ENCODE results near the gene MTF1. TPM values are rescaled to one million over a fixed set of nuclear protein-coding genes. Genes with fewer than 3 reads are reported as not detected.

MTF1 gene
- total RNA-seq, 1 experiment from 2014 or later, result 21.2 TPM

DNA sequence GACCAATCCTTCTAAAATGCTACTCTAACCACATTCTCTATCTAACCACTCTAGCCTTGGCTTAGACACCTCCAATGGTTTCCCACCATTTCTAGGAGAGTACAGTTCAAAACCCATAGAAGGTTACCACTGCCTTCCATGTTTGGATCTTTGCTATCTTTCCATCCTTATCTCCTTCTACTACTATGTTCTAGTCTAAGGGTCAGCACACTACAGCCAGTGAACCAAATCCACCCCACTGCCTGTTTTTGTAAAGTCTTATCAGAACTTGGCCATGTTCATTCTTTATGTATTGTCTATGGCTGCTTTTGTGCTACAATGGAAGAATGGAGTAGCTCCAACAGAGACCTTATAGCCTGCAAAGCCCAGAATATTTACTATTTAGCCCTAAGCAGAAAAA, 6.2 kb downstream of the MTF1 start:
- no TSS peak for BruUV-seq (replicated peaks)
- ChIA-PET RAD21 (ENCODE audit: low non-redundant PET in 1 of 2, low total read pairs in 2 of 2, uncharacterized antibody in 2 of 2, unreplicated experiment in 2 of 2) (no interaction called here), CTCF (no interaction called here), POLR2A (no interaction called here)
- no peak overlapping the region for H3K9ac ChIP-seq (ENCODE audit: low read length)
- no peak for TF ChIP-seq ZFX (IDR thresholded peaks at IDR 0.05)
- TF ChIP-seq POLR2A (IDR thresholded peaks at IDR 0.05; ENCODE audit: borderline replicate concordance, extremely low read depth, insufficient read depth, insufficient read length), result no peak
- TF ChIP-seq SRF (IDR thresholded peaks at IDR 0.05; ENCODE audit: low read depth), result no peak
- TF ChIP-seq RAD21 (IDR thresholded peaks at IDR 0.05; ENCODE audit: low read depth), result no peak
- TF ChIP-seq MAX (IDR thresholded peaks at IDR 0.05), result no peak
- no peak for TF ChIP-seq EZH2 (IDR thresholded peaks at IDR 0.05)
- no peak for TF ChIP-seq ZBTB33 (IDR thresholded peaks at IDR 0.05; ENCODE audit: extremely low read depth, insufficient replicate concordance, low read length)
- TF ChIP-seq, protein P1, sequence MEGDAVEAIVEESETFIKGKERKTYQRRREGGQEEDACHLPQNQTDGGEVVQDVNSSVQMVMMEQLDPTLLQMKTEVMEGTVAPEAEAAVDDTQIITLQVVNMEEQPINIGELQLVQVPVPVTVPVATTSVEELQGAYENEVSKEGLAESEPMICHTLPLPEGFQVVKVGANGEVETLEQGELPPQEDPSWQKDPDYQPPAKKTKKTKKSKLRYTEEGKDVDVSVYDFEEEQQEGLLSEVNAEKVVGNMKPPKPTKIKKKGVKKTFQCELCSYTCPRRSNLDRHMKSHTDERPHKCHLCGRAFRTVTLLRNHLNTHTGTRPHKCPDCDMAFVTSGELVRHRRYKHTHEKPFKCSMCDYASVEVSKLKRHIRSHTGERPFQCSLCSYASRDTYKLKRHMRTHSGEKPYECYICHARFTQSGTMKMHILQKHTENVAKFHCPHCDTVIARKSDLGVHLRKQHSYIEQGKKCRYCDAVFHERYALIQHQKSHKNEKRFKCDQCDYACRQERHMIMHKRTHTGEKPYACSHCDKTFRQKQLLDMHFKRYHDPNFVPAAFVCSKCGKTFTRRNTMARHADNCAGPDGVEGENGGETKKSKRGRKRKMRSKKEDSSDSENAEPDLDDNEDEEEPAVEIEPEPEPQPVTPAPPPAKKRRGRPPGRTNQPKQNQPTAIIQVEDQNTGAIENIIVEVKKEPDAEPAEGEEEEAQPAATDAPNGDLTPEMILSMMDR (IDR thresholded peaks at IDR 0.05 in 2 of 3, conservative IDR thresholded peaks at IDR 0.05 in 1 of 3; ENCODE audit: borderline replicate concordance in 1 of 3, insufficient read depth in 1 of 3, low read depth in 2 of 3, low read length in 2 of 3), result no peak
- TF ChIP-seq YY1 (IDR thresholded peaks at IDR 0.05; ENCODE audit: extremely low read depth, insufficient replicate concordance, low read depth, low read length), result no peak
- no peak for TF ChIP-seq POLR2AphosphoS5 (IDR thresholded peaks at IDR 0.05; ENCODE audit: low read depth, low read length)
- no peak for TF ChIP-seq CEBPB (IDR thresholded peaks at IDR 0.05; ENCODE audit: low read depth)
- peaks cover 12 to 26% of the 10 kb centered on the region in 2 experiments; a peak in 3 of 4 replicates for H3K36me3 ChIP-seq (ENCODE audit: control insufficient read depth in 1 of 2, insufficient read depth in 2 of 2, low read length in 2 of 2)
- no peaks in the 10 kb centered on the region for H3K9me2 ChIP-seq (ENCODE audit: insufficient read depth)
- ATAC-seq, result no peak
- peaks cover 90% of the 10 kb centered on the region for H3K79me2 ChIP-seq (ENCODE audit: insufficient read depth, low read length)
- DNase-seq (ENCODE audit: low read depth, low spot score), result no peak
- intact Hi-C loops (cut with micrococcal nuclease), result no loop called here
- H3K4me1 ChIP-seq (ENCODE audit: control insufficient read depth in 1 of 2, insufficient read depth in 2 of 2, low read length in 2 of 2), result peaks cover 2% of the 10 kb centered on the region in 2 experiments
- H3K27ac ChIP-seq (ENCODE audit: low read depth, low read length), result no peak overlapping the region
- peaks cover 4% of the 10 kb centered on the region; the same call in 1 of the 2 replicates for H4K20me1 ChIP-seq (ENCODE audit: insufficient read depth)
- no peaks in the 10 kb centered on the region for H3K9me3 ChIP-seq (ENCODE audit: control insufficient read depth in 1 of 2, insufficient read depth in 1 of 2, low read depth in 1 of 2, low read length in 2 of 2)
- no peaks in the 10 kb centered on the region for H3K27me3 ChIP-seq (ENCODE audit: insufficient read depth, low read length)
- no peak overlapping the region for H2AFZ ChIP-seq (ENCODE audit: low read depth, low read length, poor library complexity, severe bottlenecking)
- H3K4me2 ChIP-seq (ENCODE audit: low read length), result no peak overlapping the region
- no peak overlapping the region for H3K4me3 ChIP-seq (replicated peaks in 1 of 2; ENCODE audit: low read depth in 1 of 2, low read length in 2 of 2)
